Fibroblast of peridontal ligament (primary cell): Measurements from ENCODE around the gene HOXD9.

Experiments
- DNase-seq: peaks from one replicate; pipeline ENCODE4 v3.0.0-alpha.2; 2010; ENCODE audit errors: extremely low read depth

Gene HOXD9

GRCh38 chr2:176098366-176099158, 24.0 kb upstream of the HOXD9 start:
- DNase-seq = no peak

DNA sequence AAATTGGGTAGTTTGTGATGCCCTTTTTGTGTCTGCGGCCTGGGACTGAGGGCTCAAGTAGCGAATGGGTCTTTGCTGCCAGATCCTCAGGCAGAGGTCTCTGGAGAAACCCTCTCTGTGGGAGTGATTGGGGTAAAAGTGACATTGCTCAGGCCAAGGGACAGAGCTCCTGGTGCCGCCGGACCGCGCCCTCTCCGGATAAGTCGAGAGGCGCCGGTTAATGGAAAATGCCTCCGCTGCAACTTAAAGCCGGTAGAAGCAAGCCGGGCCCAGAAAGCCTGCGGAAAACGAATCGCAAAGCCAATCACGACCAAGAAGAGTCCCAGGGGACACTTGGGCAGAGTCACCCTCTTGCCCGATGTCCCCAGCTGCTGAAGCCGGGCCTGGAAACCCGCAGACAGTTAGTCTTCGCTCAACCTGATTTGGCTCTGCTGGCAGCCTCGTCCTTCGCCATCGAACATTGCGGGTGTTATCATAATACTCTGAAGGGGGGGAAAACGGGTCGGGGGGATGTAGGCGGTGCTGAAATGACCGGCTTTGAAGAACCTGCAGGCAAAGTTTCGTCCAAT, 23.3 kb upstream of the HOXD9 start:
- DNase-seq = no peak

- no peak for DNase-seq
These were observed 22.6 kb upstream of the HOXD9 start, which contains the start of gene HOXD12 for GRCh38 chr2:176099728-176100546. Gene HOXD12 (plus strand): TSS chr2:176099795. CDS start chr2:176099802, 7 bp downstream.

DNA sequence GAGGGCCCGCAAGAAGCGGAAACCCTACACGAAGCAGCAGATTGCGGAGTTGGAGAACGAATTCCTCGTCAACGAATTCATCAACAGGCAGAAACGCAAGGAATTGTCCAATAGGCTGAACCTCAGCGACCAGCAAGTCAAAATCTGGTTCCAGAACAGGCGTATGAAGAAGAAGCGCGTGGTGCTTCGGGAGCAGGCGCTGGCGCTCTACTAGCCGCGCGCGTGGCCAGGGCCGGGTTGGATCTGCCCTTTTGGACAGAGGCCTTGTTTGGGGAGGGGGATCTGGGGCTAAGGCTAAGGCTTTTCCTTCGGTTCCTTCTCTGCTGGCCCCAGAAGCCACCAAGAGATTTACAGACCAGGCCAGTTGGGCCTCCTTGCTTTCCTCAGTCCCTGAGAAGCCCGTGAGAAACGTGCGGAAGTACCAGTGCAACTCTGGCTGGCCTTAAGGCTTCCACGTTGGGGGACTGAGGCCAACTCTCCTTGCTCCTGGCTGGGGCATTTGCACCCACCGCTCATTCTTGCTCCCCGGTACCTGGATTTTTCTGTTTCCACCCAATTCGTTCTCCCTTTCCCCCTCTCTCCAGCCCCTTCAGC, 21.9 kb upstream of the HOXD9 start:
- no peak for DNase-seq

GRCh38 chr2:176101216-176101830, 21.2 kb upstream of the HOXD9 start:
- DNase-seq = no peak

DNA sequence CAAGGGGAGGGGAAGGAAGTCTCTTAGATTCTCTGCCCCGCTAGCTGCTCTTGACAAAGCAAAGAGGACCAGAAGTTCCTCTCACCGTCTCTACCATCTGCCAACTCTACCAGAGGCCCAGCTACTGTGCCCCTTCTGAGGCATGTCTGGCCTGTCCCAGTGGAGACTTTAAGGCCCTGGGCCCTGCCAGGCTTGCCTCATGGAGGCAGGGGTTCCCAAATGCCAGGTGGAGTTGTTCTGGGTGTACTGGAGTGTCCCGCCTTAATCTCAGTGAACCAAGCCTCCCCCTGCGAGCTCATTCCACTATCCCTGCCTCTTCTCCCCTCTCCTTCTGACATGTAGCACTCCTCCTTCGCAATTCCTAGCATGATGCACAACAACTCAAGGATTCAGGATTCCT, 20.7 kb upstream of the HOXD9 start:
- no peak for DNase-seq

DNA sequence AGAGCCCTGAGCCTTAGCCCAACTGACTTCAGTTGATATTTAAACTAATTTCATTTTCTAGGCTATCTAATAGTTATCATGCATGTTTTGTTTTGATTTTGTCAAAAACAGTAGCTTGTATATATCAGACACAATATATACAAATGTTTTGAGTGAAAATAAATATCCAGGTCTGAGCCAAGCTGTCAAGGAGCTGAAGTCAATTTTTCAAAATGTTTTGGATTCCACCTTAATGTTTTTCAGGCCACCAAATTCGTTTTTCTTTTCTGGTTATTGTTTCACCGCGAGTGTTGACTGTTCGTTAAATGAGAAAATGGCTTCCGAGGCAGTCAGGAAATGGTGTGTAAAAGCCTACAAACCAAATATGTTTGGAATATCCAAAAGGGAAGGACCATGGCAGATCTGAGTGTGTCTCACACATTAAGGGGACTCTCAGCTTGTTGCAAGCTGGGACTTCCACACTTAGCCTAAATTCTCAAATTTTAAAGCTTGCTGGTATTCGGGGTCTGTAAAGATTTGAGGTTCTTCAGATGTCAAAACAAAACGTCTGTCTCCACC, 20.1 kb upstream of the HOXD9 start:
- no peak for DNase-seq

GRCh38 chr2:176103194-176103593, 19.3 kb upstream of the HOXD9 start:
- no peak for DNase-seq

- DNase-seq = no peak
These were observed 18.7 kb upstream of the HOXD9 start for GRCh38 chr2:176103742-176104315.

- DNase-seq = no peak
These were observed 18.0 kb upstream of the HOXD9 start for GRCh38 chr2:176104316-176105077.

GRCh38 chr2:176105078-176105729, 17.3 kb upstream of the HOXD9 start:
- DNase-seq = no peak

DNA sequence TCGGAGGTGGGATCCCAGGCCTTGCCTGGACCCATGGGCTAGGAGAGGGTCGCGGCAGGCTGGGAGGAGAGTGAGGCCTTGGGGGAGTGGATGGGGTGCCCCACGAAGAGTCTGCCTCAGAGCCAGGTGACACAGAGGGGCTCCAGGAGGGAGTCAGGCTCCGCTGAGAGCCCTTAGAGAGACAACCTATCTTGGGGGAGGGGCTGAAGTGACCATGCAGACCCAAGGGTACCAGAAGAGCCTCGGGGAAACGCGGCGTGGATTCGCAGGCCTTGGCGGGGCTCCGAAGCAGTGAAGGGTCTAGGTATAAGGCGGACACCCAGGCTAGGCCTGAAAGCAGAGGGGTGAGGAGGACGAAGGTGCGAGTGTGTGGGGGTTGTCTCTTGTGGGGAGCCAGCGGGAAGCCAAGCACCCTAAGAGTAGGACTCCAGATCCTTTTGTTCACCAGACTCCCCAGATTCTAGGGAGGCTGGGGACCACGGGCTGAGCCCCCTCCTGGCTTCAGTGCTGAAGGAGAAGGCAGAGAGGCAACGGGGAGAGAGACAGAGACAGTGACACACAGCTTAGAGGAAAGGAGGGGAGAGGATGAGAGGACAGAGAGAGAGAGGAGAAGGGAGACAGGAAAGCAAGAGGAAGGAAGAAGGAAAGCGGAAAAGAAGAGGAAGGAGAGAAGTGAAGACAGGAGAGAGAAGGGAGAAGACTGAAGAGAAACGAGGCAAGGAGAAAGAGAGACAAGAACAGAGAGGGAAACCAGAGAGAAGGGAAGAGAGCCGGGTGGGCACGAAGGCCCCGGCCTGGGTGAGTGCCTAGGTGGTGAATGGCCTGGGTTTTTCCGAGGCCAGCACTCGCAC, 16.6 kb upstream of the HOXD9 start:
- no peak for DNase-seq

DNA sequence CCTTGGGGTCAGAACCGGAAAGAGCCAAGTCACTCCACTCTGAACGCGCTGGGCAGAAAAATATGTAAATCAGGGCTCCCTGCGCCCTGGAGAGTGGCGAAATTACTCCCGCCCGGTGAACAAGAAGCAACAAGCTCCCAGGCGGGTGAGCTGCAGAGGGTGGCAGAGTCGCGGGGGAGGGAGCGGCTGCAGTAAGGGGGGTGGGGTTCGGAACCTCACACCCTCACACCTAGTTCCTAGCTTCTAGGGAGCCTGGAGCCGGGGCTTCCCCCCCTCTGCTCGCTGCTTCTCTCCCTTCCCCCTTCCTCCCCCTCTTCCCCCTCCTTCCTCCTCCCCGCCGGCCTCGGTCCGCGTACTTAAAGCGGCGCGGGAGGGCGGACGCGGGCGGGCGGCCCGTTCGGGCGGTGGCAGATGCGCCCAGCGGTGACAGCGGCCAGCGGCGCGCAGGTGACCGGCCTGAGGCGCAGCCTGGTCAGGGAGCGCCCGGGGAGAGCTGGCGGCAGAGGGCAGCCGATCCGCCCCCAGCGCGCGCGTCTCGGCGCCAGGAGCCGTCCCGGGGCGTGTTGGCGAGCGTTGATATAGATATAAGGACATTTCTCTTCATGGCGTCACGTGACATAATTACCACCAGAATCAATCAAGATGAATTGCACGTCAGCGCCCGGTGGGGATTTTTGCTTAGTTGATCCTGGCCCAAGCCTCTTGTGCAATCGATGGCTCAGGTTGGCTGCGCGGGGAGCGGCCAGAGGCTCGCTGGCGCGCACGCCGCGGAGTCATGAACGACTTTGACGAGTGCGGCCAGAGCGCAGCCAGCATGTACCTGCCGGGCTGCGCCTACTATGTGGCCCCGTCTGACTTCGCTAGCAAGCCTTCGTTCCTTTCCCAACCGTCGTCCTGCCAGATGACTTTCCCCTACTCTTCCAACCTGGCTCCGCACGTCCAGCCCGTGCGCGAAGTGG, 15.7 kb upstream of the HOXD9 start, which contains the start of gene HOXD11:
HOXD11 (plus strand) TSS at position 700 of the 959 bp plus-strand sequence; CDS start at position 776, 76 bp downstream.
- no peak for DNase-seq

- DNase-seq = no peak
These were observed 14.8 kb upstream of the HOXD9 start for GRCh38 chr2:176107731-176108181.

DNA sequence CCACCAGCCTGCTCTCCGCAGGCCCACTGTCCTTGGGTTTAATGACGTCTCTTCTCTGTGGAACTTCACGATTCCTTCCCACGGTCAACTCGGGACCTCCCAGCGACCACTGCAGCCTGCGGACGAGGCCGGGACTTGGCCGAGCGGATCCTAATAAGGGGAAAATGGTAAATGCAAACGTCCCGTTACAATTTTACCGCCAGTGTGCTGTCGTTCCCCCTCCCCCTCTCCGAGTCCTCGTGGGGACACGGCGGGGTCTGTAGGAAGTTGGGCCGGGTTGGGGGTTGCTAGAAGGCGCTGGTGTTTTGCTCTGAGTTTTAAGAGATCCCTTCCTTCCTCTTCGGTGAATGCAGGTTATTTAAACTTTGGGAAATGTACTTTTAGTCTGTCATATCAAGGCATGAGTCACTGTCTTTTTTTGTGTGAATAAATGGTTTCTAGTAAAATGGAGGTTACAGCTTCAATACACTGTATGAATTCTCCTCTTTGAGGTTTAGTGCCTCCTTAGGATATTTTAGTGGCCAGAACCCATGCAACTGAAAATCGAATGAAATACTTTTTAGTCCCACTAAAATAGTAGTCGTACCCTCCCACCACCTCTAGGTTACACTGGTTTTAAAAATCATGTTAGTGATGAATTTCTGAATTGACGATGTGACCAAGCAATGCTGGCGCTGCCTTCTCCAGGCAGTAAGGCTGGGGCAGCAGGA, 13.2 kb upstream of the HOXD9 start:
- DNase-seq = no peak

- no peak for DNase-seq
These were observed 12.6 kb upstream of the HOXD9 start for GRCh38 chr2:176109946-176110345.
